Measurements from ENCODE around the gene ADAM8. TPM values are rescaled to one million over a fixed set of nuclear protein-coding genes. Genes with fewer than 3 reads are reported as not detected.

ADAM8 gene
- polyA plus RNA-seq, 1 of the 3 experiments (the other 2 are of a cell fraction) = 1.7 TPM

DNA sequence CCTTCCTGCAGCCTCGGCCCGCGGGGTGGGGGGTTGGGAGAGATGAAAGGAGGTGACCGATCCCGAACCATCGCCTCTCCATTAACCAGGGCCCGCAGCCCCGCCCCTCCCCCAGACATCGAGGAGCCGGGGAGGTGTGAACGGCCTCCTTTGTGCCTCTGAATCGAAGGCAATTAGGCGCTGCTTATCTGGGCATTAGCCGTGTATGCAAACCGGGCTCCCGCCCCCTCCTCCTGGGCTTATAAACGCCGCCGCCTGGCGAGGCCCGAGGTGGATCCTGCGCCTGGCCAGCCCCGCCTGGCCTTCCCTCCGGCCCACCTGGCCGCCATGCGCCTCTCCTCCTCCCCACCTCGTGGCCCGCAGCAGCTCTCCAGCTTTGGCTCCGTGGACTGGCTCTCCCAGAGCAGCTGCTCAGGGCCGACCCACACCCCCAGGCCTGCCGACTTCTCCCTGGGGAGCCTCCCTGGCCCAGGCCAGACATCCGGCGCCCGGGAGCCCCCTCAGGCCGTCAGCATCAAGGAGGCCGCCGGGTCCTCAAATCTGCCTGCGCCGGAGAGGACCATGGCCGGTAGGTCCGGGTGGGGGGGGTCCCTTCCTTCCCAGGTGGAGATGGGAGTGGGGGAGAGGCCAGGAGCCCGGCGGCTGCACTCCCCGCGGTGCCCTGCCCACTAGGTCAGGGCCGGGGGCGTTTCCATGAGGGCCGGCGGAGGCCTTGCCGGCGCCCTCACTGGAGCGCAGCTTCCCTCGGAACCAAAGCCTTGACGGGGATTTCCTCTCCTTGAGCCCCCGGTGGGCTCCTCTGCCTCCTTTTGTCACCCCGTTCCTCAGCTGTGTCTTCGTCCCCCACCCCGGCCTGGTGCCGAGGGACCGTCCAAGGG lies 38.8 kb downstream of the ADAM8 start, which contains the start of gene VENTX:
TSS of gene VENTX (plus strand) at position 268 of the 878 bp plus-strand sequence. CDS start at position 328, 60 bp downstream.
- CTCF ChIA-PET = interaction anchor here (0.9 kb wide), 1 partner anchor 94 kb away, joined by 3 read pairs; no protein-coding TSS in a partner anchor
- WGBS (ENCODE audit: low lambda C conversion rate) = 13% methylated on average over 10 of the region's 60 CpGs
- H3K4me3 ChIP-seq (ENCODE audit: low read depth in 2 of 2, low read length in 1 of 2) = no peak within 1 kb of the TSS
- no peak within 1 kb of the TSS for H3K9ac ChIP-seq
- POLR2A ChIA-PET = no interaction called here
- no peaks in the 10 kb centered on the region for H3K79me2 ChIP-seq (ENCODE audit: insufficient read depth)
- H4K20me1 ChIP-seq (ENCODE audit: insufficient read depth) = no peaks in the 10 kb centered on the region
- TF ChIP-seq MEF2A (IDR thresholded peaks at IDR 0.05; ENCODE audit: borderline replicate concordance, low read depth) (no peak), EZH2phosphoT487 (IDR thresholded peaks at IDR 0.05; ENCODE audit: borderline replicate concordance, low read depth) (no peak), FOSL2 (IDR thresholded peaks at IDR 0.05; ENCODE audit: borderline replicate concordance, low read depth) (no peak), EP300 (IDR thresholded peaks at IDR 0.05; ENCODE audit: borderline replicate concordance in 1 of 2, low read depth in 1 of 2, low read length in 1 of 2) (no peak), POLR2AphosphoS5 (IDR thresholded peaks at IDR 0.05; ENCODE audit: low read depth, low read length) (no peak), GABPA (IDR thresholded peaks at IDR 0.05; ENCODE audit: low read depth) (no peak), NRF1 (IDR thresholded peaks at IDR 0.05; ENCODE audit: low read depth, low read length) (no peak), YY1 (IDR thresholded peaks at IDR 0.05; ENCODE audit: low read depth) (no peak), JUND (IDR thresholded peaks at IDR 0.05) (no peak), TCF12 (IDR thresholded peaks at IDR 0.05) (no peak), SMC3 (IDR thresholded peaks at IDR 0.05; ENCODE audit: low read depth, low read length) (no peak), TAF1 (IDR thresholded peaks at IDR 0.05; ENCODE audit: borderline replicate concordance, low read depth, low read length) (no peak), ELF1 (IDR thresholded peaks at IDR 0.05) (no peak)
- TF ChIP-seq, protein P1, sequence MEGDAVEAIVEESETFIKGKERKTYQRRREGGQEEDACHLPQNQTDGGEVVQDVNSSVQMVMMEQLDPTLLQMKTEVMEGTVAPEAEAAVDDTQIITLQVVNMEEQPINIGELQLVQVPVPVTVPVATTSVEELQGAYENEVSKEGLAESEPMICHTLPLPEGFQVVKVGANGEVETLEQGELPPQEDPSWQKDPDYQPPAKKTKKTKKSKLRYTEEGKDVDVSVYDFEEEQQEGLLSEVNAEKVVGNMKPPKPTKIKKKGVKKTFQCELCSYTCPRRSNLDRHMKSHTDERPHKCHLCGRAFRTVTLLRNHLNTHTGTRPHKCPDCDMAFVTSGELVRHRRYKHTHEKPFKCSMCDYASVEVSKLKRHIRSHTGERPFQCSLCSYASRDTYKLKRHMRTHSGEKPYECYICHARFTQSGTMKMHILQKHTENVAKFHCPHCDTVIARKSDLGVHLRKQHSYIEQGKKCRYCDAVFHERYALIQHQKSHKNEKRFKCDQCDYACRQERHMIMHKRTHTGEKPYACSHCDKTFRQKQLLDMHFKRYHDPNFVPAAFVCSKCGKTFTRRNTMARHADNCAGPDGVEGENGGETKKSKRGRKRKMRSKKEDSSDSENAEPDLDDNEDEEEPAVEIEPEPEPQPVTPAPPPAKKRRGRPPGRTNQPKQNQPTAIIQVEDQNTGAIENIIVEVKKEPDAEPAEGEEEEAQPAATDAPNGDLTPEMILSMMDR (IDR thresholded peaks at IDR 0.05) = no peak
- TF ChIP-seq, protein P2, sequence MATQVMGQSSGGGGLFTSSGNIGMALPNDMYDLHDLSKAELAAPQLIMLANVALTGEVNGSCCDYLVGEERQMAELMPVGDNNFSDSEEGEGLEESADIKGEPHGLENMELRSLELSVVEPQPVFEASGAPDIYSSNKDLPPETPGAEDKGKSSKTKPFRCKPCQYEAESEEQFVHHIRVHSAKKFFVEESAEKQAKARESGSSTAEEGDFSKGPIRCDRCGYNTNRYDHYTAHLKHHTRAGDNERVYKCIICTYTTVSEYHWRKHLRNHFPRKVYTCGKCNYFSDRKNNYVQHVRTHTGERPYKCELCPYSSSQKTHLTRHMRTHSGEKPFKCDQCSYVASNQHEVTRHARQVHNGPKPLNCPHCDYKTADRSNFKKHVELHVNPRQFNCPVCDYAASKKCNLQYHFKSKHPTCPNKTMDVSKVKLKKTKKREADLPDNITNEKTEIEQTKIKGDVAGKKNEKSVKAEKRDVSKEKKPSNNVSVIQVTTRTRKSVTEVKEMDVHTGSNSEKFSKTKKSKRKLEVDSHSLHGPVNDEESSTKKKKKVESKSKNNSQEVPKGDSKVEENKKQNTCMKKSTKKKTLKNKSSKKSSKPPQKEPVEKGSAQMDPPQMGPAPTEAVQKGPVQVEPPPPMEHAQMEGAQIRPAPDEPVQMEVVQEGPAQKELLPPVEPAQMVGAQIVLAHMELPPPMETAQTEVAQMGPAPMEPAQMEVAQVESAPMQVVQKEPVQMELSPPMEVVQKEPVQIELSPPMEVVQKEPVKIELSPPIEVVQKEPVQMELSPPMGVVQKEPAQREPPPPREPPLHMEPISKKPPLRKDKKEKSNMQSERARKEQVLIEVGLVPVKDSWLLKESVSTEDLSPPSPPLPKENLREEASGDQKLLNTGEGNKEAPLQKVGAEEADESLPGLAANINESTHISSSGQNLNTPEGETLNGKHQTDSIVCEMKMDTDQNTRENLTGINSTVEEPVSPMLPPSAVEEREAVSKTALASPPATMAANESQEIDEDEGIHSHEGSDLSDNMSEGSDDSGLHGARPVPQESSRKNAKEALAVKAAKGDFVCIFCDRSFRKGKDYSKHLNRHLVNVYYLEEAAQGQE (IDR thresholded peaks at IDR 0.05; ENCODE audit: low read depth, low read length) = no peak
- no peak for DNase-seq
- H3F3A ChIP-seq (replicated peaks; ENCODE audit: insufficient read depth) = no peaks in the 10 kb centered on the region
- no peaks in the 10 kb centered on the region for H3K4me1 ChIP-seq (ENCODE audit: control insufficient read depth in 1 of 2, insufficient read depth in 2 of 2, low read depth in 1 of 2, low read length in 1 of 2)
- no peaks in the 10 kb centered on the region for H3K9me3 ChIP-seq
- no peaks in the 10 kb centered on the region for H3K36me3 ChIP-seq (replicated peaks in 1 of 2; ENCODE audit: control insufficient read depth in 1 of 2, insufficient read depth in 2 of 2, low read length in 1 of 2)
- H3K4me2 ChIP-seq = no peak within 1 kb of the TSS
- H2AFZ ChIP-seq (ENCODE audit: low read depth) = no peak within 1 kb of the TSS
- H3K27me3 ChIP-seq (ENCODE audit: insufficient read depth) = peaks cover 60% of the 10 kb centered on the region
- no peak within 1 kb of the TSS for H3K27ac ChIP-seq (ENCODE audit: low read depth in 2 of 2, low read length in 1 of 2)
- H3K9me2 ChIP-seq = no peaks in the 10 kb centered on the region
